Activated T-helper 1 cell treated with anti-CD3 and anti-CD28 coated beads, Interleukin-12 subunit alpha, Interleukin-12 subunit beta, Interleukin-2, Interleukin-4 antibody, amounts not matched to agents 30 ng/mL and 10 ng/mL and 1 ng/mL, durations not matched to agents 14 hours and 24 hours and 36 hours (primary cell): ENCODE measurements around the gene MARS2. TPM values are rescaled to one million over a fixed set of nuclear protein-coding genes. Genes with fewer than 3 reads are reported as not detected.
A peak's percentile ranks its signal among the peaks of the same experiment; 100 is the strongest.

ENCODE experiments used
- DNase-seq: peaks from one replicate; pipeline ENCODE4 v3.0.0; 2021; ENCODE audit warnings: low spot score
- H3K27ac Mint-ChIP-seq: one replicate; pipeline ENCODE4 v1.8.0; 2021; ENCODE audit warnings: mild to moderate bottlenecking, mixed read lengths
- H3K27me3 Mint-ChIP-seq: one replicate; pipeline ENCODE4 v1.8.0; 2022; ENCODE audit warnings: mild to moderate bottlenecking, moderate library complexity, mixed read lengths; ENCODE audit not compliant: insufficient read depth
- H3K36me3 Mint-ChIP-seq: one replicate; pipeline ENCODE4 v1.8.0; 2021; ENCODE audit warnings: low read depth, mixed read lengths
- H3K4me1 Mint-ChIP-seq: one replicate; pipeline ENCODE4 v1.8.0; 2021; ENCODE audit warnings: low read depth, mixed read lengths
- H3K4me3 Mint-ChIP-seq: one replicate; pipeline ENCODE4 v1.8.0; 2021; ENCODE audit warnings: mild to moderate bottlenecking, moderate library complexity, mixed read lengths
- H3K9me3 Mint-ChIP-seq: one replicate; pipeline ENCODE4 v1.8.0; 2021; ENCODE audit warnings: mixed read lengths
- intact Hi-C: fragments of 100-400 bp; cut with micrococcal nuclease; formaldehyde crosslinking; loops from one replicate; pipeline ENCODE4 v1.15.1; 2024
- total RNA-seq: library from RNA; stranded (reverse); gene quantifications from 2 replicates; pipeline ENCODE4 v1.2.3, GENCODE V29; 2022

The MARS2 gene
- total RNA-seq, result 22.6 and 22.9 TPM in 2 replicates

DNA sequence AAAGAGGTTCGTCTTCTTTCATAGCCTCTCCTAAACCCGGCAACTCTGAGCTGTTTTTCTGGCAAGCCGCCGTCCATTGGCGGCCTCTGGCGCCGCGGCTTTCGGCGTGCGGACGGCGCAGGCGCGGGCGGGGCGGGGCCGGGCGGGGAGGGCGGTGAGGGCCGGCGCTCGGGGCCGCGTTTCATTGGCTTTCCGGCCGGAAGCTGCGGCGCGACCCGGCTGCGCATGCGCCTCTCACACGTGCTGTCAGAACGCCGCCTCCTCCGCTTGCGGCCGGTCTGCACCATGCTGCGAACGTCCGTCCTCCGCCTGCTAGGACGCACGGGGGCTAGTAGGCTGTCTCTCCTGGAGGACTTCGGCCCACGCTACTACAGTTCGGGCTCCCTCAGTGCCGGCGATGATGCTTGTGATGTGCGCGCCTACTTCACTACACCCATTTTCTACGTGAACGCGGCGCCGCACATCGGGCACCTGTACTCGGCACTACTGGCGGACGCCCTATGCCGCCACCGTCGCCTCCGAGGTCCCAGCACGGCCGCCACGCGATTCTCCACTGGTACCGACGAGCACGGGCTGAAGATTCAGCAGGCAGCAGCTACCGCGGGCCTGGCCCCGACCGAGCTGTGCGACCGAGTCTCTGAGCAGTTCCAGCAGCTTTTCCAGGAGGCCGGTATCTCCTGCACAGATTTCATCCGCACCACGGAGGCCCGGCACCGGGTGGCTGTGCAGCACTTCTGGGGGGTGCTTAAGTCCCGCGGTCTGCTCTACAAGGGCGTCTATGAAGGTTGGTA is at the start of gene MARS2:
TSS of gene MARS2 (plus strand) at position 249 of the 791 bp plus-strand sequence. CDS start at position 286, 37 bp downstream.
- Mint-ChIP-seq H3K4me3 (peak within 1 kb of the TSS; percentile 94), H3K4me1 (peaks cover 60% of the 10 kb centered on the region), H3K9me3 (no peaks in the 10 kb centered on the region), H3K36me3 (peaks cover 28% of the 10 kb centered on the region), H3K27ac (peak within 1 kb of the TSS; percentile 85), H3K27me3 (peaks cover 3% of the 10 kb centered on the region)
- peak; percentile 91 for DNase-seq
- intact Hi-C loops, result loop anchor here (1.0 to 10.0 kb wide), 12 partner anchors 99 to 1421 kb away; partner anchors contain the start of genes CCDC150, COQ10B, HSPE1 and MOB4

DNA sequence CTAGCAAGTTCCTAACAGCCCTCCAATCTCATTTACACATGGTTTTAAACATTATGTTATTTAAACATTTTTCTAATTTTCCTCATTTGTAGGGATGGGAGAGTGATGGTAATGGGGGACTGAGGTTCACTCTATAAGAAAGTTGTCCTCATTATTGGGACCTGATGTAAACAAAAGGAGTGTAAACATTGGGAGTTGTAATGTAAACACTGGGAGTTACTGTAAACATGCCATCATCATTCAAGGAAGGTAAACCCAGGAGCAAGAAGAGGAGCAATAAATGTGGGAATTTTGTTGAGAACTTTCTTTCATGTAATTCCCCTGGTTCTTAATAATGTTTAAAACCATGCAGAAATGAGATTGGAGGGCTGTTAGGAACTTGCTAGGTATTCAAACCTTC is 47.6 kb upstream of the MARS2 start:
- H3K4me3 Mint-ChIP-seq, result no peak overlapping the region
- H3K4me1 Mint-ChIP-seq, result no peaks in the 10 kb centered on the region
- H3K27ac Mint-ChIP-seq, result no peak overlapping the region
- intact Hi-C loops, result loop anchor here (5.0 kb wide), 1 partner anchor 1800 kb away; no protein-coding TSS in a partner anchor
- DNase-seq, result no peak
- no peaks in the 10 kb centered on the region for H3K9me3 Mint-ChIP-seq
- H3K36me3 Mint-ChIP-seq, result no peaks in the 10 kb centered on the region
- peaks cover 6% of the 10 kb centered on the region for H3K27me3 Mint-ChIP-seq

DNA sequence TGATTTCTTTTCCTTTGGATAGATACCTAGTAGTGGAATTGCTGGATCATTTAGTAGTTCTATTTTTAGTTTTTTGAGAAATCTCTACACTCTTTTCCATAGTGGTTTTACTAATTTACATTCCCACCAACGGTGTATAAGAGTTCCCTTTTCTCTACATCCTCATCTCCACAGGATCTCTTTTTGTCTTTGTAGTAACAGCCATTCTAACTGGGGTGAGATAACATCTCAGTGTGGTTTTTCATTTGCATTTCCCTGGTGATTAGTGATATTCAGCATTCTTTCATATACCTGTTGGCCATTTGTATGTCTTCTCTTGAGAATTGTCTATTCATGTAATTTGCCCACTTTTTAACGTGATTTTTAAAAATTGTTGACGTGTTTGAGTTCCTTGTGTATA is 43.5 kb upstream of the MARS2 start:
- no peaks in the 10 kb centered on the region for H3K27me3 Mint-ChIP-seq
- peaks cover 5% of the 10 kb centered on the region for H3K9me3 Mint-ChIP-seq
- H3K27ac Mint-ChIP-seq, result no peak overlapping the region
- H3K36me3 Mint-ChIP-seq, result no peaks in the 10 kb centered on the region
- no peaks in the 10 kb centered on the region for H3K4me1 Mint-ChIP-seq
- no peak for DNase-seq
- intact Hi-C loops, result no loop called here
- H3K4me3 Mint-ChIP-seq, result no peak overlapping the region

DNA sequence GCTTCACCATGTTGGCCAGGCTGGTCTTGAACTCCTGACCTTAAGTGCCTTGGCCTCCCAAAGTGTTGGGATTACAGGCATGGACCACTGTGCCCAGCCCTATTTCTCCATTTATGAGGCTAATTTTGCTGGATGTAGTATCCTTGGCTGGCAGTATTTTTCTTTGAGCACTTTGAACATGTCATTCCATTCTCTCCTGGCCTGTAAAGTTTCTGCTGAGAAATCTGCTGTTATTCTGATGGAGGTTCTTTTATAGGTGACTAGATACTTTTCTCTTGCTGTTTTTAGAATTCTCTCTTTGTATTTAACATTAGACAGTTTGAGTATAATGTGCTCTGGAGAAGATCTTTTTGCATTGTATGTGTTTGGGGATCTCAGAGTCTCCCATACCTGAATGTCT is 38.9 kb upstream of the MARS2 start:
- no peak overlapping the region for H3K27ac Mint-ChIP-seq
- no peak for DNase-seq
- H3K9me3 Mint-ChIP-seq, result peaks cover 12% of the 10 kb centered on the region
- peaks cover 2% of the 10 kb centered on the region for H3K36me3 Mint-ChIP-seq
- no peak overlapping the region for H3K4me3 Mint-ChIP-seq
- H3K4me1 Mint-ChIP-seq, result no peaks in the 10 kb centered on the region
- intact Hi-C loops, result no loop called here
- no peaks in the 10 kb centered on the region for H3K27me3 Mint-ChIP-seq

DNA sequence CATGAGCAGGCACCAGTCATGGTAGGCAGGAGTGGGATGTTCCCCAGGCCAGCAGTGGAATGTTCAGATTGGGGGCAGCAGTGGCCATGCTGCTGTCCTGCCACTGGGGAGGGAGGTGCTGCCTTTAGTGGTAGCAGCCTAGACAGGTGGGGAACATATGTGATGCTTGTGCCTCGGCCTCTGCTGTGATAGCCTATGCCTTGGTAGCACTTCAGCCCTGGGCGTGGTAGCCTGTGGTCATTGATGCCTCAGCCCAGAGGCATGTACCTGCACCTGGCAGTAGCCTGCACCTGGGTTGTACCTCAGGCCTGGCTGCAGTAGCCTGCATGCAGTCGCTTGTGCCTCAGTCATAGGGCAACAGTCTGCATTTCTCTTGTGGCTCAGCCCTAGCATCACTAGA is 36.9 kb upstream of the MARS2 start:
- intact Hi-C loops, result no loop called here

DNA sequence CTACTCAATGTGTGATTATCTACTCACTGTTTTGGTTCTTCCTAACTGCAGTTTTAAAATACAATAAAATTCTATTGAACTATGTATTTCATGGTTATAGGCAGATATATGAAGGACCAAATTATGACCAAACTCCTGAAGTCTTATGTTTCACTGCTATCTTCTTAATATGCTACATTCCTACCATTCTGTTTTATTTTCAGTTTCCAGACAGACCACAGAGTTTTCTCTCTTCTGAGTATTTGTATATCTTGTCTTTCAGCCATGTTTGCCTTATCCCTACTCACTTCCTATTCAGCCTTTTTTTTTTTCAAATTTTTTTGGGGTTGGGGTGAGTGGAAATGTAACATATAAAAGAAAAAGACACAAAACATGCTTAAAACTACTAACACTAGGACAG is 36.1 kb upstream of the MARS2 start:
- Mint-ChIP-seq H3K36me3 (peaks cover 2% of the 10 kb centered on the region), H3K4me3 (no peak overlapping the region), H3K9me3 (peaks cover 12% of the 10 kb centered on the region), H3K27ac (no peak overlapping the region), H3K27me3 (no peaks in the 10 kb centered on the region), H3K4me1 (no peaks in the 10 kb centered on the region)
- intact Hi-C loops, result no loop called here
- DNase-seq, result no peak

More for the DNA sequence above, 36.9 kb upstream of the MARS2 start:
- Mint-ChIP-seq H3K4me3 (no peak overlapping the region), H3K27ac (no peak overlapping the region), H3K27me3 (no peaks in the 10 kb centered on the region), H3K36me3 (peaks cover 2% of the 10 kb centered on the region), H3K9me3 (peaks cover 12% of the 10 kb centered on the region), H3K4me1 (no peaks in the 10 kb centered on the region)
- DNase-seq, result no peak

DNA sequence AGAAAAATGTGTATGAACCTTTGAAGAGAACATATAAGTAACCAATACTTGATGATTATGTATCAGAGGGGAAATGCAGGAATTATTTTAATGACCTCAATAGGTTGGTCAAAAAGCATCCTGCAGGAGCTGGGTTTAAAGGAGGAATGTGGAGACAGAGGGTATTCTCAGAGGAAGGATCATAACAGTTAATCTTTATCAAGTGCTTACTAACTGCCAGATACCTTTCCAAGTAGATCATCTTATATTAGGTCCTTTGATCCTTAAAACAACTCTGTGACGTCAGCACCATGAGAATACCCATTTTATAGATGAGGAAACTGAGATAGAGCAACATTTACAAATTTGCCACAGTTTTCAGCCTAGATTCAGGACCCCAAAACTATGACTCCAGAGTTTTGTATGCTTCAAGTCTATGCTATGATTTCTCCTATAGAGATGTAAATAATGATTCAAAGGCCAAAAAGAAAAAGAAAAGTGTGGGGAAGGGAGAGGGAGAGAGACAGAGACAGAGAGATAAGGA is 32.7 kb upstream of the MARS2 start:
- intact Hi-C loops, result no loop called here
- Mint-ChIP-seq H3K4me1 (no peaks in the 10 kb centered on the region), H3K27ac (no peak overlapping the region), H3K27me3 (peaks cover 5% of the 10 kb centered on the region), H3K36me3 (peaks cover 2% of the 10 kb centered on the region), H3K4me3 (no peak overlapping the region), H3K9me3 (peaks cover 2% of the 10 kb centered on the region)
- no peak for DNase-seq

DNA sequence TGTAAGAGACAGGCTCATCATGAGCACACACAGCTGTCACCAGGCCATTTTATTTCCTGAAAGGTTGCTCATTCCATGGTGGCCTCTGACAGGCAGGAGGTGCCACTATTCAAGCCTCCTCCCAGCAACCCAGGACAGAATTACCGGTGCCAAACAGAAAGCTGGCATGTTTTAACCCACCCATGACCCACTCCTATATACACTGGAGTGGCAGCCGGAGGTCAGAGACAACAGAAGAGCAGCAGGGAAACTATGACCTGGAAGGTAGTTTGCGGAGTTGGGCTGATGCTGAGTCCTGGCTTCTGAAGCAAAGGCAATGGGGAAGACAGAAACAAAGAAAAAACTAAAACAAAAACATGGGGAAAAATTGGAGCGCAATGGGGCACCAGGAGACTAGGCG is 32.1 kb upstream of the MARS2 start:
- no peak overlapping the region for H3K4me3 Mint-ChIP-seq
- peaks cover 5% of the 10 kb centered on the region for H3K27me3 Mint-ChIP-seq
- peaks cover 2% of the 10 kb centered on the region for H3K36me3 Mint-ChIP-seq
- intact Hi-C loops, result no loop called here
- H3K27ac Mint-ChIP-seq, result no peak overlapping the region
- H3K4me1 Mint-ChIP-seq, result no peaks in the 10 kb centered on the region
- H3K9me3 Mint-ChIP-seq, result no peaks in the 10 kb centered on the region
- DNase-seq, result no peak

DNA sequence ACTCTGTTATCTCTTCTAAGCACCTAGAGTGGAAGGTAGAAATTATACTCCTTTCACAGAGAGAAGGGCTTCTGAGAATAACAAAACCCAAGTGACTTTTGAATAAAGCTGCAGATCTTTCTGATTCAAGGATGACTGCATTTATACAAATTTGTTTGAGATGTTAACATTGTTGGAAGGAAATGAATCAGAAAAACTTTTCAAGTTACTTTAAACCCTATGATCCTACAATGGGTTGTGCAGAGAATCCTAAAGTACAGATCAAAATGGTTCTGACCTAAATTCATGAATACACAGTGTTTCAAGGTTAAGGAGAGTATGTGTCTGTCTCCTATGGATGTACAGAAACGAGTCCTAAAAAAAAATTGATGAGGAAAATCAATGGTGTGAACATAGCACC is 31.6 kb upstream of the MARS2 start:
- H3K9me3 Mint-ChIP-seq, result no peaks in the 10 kb centered on the region
- H3K27me3 Mint-ChIP-seq, result peaks cover 7% of the 10 kb centered on the region
- no peak overlapping the region for H3K27ac Mint-ChIP-seq
- intact Hi-C loops, result no loop called here
- no peaks in the 10 kb centered on the region for H3K4me1 Mint-ChIP-seq
- no peak overlapping the region for H3K4me3 Mint-ChIP-seq
- peaks cover 2% of the 10 kb centered on the region for H3K36me3 Mint-ChIP-seq
- no peak for DNase-seq

DNA sequence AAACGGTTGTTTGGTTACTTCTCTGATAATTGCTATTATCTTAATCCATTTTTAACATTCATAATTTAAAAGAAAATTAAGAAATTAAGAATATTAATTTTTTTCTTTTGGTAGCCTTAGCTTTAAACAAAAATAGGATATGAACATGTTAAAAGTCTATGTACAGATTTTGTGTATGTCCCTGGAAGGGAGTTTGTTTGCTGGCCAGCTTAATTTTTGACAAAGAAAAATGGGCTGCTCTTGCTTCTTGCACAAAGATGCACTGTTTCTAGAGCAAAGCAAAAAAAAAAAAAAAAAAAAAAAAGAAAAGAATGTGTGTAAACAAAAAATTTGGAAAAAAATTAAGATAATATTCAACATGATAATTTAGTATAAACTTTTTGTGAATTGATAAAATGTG is 31.1 kb upstream of the MARS2 start:
- H3K27ac Mint-ChIP-seq, result no peak overlapping the region
- H3K27me3 Mint-ChIP-seq, result peaks cover 8% of the 10 kb centered on the region
- no peak for DNase-seq
- H3K36me3 Mint-ChIP-seq, result peaks cover 2% of the 10 kb centered on the region
- intact Hi-C loops, result no loop called here
- no peaks in the 10 kb centered on the region for H3K4me1 Mint-ChIP-seq
- H3K9me3 Mint-ChIP-seq, result no peaks in the 10 kb centered on the region
- H3K4me3 Mint-ChIP-seq, result no peak overlapping the region

DNA sequence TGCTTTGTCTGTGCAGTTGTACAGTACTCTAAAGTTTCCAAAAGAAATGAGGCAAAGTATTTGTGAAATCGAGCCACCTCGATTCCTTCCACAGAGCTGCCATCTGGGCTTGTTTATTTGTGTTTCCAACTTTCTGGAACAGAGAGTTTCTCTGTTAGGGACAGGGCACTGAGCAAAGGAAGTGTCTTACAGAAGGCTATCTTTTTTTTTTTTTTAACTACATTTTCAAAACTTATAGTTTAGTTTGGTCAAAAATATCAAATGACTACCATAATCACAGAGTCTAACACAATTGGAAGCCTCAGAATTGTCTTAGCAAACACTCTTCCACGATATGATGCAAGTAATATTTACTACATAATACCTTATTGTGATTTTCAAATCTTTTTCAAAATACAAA is 30.6 kb upstream of the MARS2 start:
- intact Hi-C loops, result no loop called here
- Mint-ChIP-seq H3K4me3 (no peak overlapping the region), H3K4me1 (no peaks in the 10 kb centered on the region), H3K27ac (no peak overlapping the region), H3K36me3 (peaks cover 2% of the 10 kb centered on the region), H3K9me3 (no peaks in the 10 kb centered on the region), H3K27me3 (peaks cover 8% of the 10 kb centered on the region)
- no peak for DNase-seq

DNA sequence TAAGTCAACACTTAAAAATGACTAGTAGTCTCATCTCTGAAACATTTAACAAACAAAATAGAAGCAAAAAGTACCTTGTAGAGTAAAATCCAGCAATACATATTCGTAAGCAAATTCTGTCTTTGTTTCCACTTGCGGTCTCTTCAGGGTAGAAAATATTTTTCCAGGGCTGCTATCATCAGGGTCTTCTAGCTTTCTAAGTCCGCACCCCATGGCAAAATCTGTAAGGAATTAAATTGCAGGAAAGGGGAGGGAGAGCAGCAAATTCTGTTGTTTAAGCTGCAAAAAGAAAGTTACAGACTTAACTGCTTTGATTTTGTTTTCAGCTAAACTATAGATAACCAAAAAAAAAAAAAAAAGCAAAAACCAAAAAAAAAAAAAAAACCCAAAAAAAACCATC is 29.9 kb upstream of the MARS2 start, which contains the start of gene RFTN2:
TSS of gene RFTN2 (minus strand) at position 342 of the 400 bp plus-strand sequence. CDS start at position 213, 129 bp downstream.
- intact Hi-C loops, result no loop called here
- peaks cover 2% of the 10 kb centered on the region for H3K36me3 Mint-ChIP-seq
- no peak for DNase-seq
- H3K27ac Mint-ChIP-seq, result no peak within 1 kb of the TSS
- peaks cover 8% of the 10 kb centered on the region for H3K27me3 Mint-ChIP-seq
- no peaks in the 10 kb centered on the region for H3K9me3 Mint-ChIP-seq
- H3K4me1 Mint-ChIP-seq, result no peaks in the 10 kb centered on the region
- no peak within 1 kb of the TSS for H3K4me3 Mint-ChIP-seq

DNA sequence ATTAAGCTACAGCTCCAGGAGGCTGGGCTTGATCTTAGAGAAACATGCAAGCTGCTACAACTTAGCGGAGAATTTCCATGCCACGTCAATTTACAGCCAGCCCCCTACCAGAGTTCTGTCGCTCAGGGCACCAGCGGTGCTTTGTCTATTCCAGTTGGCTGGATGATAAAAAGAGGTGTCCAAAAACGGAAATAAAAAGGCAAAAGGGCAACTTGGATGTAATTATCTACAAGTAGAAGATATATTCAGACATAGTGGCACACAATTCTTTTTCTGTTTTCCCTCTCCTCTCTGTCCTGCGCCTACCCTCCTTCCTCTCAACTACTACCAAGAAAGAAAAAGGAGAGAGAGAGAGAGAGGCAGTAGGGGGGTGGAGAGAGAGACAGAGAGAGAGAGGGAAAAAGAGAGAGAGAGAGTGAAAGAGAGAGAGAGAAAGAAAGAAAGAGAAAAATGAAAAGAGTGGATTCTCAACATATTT is 29.4 kb upstream of the MARS2 start:
- Mint-ChIP-seq H3K27ac (no peak overlapping the region), H3K9me3 (no peaks in the 10 kb centered on the region)

More for the DNA sequence above, 29.4 kb upstream of the MARS2 start:
- Mint-ChIP-seq H3K4me3 (no peak overlapping the region), H3K36me3 (peaks cover 2% of the 10 kb centered on the region), H3K27me3 (peaks cover 10% of the 10 kb centered on the region), H3K4me1 (no peaks in the 10 kb centered on the region)
- no peak for DNase-seq
- intact Hi-C loops, result no loop called here
